GM12873 (cell line): ENCODE measurements around the gene MRPL21.

Experiments
- TF ChIP-seq, protein P1 (sequence below): IDR thresholded peaks from 2 replicates; pipeline ENCODE4 v1.5.1; 2012; ENCODE audit warnings: low read depth, mild to moderate bottlenecking, moderate library complexity, low read length, control low read depth; ENCODE audit not compliant: insufficient read depth; ENCODE audit errors: missing control alignments

MRPL21 gene

DNA sequence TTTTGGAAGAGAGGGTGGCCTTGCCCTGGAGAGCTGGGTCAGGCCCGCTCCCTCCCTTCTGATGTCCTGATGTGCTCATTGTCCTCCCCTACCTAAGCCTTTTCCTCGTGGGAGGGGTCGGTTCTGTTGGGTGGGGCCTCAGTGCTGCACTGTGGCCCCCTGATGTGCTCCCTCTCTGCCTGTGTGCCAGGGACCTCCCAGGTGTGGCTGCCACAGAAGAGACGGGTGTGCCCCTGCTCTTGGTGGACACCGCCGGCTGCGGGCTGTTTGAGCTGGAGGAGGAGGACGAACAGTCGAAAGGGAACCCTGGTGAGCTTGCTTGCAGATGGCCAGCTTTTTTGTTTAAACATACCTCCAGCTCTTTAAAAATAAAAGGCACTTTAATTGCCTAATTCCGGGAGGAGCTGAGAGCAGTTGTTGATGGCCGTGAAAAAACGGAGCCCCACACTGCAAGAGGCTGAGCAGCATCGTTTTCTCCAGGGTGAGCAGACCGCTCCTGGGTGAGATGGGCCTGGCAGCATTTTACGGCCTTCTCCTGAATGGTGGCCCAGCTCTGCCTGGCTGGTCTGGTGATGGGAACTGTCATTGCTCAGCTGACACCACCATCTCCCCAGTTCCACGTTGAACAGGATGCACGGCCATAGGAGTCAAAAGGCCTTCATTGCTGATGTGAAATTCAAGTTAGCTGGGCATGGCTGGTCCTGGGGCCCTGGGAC is 30.1 kb upstream of the MRPL21 start:
- TF ChIP-seq, protein P1, sequence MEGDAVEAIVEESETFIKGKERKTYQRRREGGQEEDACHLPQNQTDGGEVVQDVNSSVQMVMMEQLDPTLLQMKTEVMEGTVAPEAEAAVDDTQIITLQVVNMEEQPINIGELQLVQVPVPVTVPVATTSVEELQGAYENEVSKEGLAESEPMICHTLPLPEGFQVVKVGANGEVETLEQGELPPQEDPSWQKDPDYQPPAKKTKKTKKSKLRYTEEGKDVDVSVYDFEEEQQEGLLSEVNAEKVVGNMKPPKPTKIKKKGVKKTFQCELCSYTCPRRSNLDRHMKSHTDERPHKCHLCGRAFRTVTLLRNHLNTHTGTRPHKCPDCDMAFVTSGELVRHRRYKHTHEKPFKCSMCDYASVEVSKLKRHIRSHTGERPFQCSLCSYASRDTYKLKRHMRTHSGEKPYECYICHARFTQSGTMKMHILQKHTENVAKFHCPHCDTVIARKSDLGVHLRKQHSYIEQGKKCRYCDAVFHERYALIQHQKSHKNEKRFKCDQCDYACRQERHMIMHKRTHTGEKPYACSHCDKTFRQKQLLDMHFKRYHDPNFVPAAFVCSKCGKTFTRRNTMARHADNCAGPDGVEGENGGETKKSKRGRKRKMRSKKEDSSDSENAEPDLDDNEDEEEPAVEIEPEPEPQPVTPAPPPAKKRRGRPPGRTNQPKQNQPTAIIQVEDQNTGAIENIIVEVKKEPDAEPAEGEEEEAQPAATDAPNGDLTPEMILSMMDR, result no peak

DNA sequence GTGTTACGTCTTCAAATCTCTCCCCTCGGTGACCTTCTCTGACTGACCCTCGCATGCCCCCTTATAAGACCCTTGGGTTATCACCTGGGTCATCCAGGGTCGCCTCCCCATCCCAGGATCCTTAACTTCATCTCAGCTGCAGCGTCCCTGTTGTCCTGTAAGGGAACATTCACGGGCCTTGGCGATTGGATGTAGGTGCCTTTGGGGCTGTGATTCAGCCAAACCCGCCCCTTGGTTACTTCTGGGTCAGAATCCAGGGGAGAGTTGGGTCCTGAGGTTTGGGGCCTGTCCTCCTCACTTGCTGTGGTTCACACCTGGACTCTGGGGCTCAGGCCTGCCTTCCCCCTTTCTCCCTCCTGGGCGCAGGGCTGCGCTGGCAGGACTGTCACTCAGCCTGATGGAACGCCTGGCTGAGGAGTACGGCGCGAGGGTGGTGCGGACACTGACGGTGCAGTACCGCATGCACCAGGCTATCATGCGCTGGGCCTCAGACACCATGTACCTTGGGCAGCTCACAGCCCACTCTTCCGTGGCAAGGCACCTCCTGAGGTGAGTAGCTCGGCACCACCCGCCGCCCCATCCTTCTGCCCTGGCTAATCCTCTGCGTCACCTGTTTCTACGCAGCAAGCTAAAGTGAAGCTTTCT is 29.4 kb upstream of the MRPL21 start:
- TF ChIP-seq, protein P1, result no peak

DNA sequence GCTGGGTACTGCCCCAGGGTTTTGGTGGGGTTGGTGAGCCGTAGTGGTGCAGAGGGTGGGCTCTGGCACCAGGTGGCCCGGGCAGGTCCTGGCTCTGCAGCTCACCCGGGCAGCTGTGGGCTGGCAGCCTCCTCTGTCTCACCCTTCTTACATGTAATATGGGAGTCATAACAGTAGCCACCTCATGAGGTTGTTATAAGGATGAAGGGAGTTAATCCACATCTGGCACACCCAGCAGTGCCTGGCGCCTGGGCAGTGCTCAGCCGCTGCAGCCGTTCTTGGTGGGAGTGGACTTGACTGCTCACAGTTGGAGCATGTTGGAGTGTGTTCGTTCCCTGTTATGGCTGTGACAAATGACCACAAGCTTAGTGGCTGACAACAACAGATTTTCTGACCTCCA is 28.7 kb upstream of the MRPL21 start:
- TF ChIP-seq, protein P1, result no peak

DNA sequence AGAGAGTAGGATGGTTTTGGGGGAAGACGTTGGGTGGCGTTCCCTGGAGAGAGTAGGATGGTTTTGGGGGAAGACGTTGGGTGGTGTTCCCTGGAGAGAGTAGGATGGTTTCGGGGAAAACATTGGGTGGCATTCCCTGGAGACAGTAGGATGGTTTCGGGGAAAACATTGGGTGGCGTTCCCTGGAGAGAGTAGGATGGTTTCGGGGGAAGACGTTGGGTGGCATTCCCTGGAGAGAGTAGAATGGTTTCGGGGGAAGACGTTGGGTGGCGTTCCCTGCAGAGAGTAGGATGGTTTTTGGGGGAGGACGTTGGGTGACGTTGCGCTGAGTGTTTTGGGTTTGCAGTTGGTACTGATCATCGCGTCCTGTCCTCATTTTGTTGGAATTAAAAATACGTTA is 28.3 kb upstream of the MRPL21 start:
- TF ChIP-seq, protein P1, result no peak

DNA sequence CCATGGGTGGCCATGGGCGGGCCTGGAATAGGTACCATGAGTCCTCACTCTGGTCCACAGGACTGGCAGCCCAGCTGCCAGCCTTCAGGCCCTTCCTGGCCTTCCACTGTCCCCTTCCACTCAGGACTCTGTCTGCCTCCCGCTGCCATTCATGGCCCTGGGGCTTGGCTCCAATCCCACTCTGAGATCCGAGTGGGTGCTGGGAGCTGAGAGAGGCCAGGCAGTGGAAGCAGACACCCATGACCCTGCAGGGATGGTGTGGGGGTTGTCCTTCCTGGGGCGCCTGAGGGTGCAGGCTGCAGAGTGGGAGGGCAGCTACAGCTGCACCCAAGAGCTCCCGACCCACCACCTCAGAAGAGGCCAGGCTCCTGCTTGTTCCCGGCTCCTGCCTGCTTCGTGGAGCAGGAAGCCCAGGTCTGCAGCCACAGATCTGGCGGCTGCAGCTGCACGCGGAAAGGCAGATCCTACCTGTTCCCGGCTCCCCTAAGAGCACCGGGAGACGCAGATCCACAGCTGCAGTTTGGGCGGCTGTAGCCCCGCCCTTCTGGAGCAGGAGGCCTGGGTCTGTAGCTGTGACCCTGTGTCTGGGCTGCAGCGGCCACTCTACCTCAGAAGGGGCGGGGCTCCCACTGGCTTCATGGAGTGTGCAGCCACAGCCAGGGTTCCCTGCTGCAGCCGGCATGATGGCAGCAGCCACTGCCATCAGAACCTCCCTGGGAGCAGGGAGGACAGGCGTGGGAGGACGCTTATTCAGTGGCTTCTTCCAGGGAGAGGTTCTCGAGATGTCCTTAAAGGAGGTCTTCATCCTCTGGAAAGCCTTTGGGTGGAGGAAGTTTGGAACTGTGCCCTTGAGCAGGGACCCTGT is 27.6 kb upstream of the MRPL21 start:
- TF ChIP-seq, protein P1, result no peak

DNA sequence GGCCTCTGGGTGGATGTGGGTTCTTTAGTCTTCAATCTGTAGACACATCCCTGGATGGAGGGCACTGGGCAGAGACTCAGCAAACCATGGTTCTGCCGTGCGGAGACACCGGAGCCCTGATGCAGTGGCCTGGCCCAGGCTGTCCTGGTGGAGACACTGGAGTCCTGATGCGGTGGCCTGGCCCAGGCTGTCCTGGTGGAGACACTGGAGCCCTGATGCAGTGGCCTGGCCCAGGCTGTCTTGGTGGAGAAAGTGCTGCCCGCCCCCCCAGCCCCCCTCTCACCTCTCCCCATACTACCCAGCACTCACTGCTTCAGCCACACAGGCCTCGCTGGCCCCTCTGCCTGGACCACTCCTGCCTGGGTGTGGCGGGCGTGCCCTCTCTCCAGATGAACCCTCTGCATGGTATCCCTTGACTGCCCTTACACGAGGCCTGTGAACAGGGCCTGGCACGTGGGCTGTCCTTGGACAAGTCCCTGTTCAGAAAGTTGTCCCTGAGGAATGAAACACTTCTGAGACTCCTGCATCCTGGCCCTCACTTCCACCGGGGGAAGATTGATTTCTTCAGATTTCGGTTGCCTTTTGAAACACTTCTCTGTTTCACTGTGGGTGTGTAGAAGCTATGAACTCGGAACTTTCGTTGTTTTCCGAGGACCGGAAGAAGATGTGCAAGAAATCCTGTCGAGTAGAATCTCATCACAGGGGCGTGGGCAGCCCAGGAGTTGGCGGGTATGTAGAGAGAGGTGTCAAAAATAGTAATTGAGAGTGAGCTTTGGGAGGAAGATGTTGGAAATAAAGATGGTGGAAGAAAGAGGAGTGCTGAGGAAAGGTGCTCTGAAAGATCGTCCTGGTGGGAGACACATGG is 26.3 kb upstream of the MRPL21 start:
- TF ChIP-seq, protein P1, result no peak

- TF ChIP-seq, protein P1, result no peak
Observed at GRCh38 chr11:68929135-68929534, 25.5 kb upstream of the MRPL21 start.
